CD14-positive monocyte (primary cell): Measurements from ENCODE around the gene IFNA21. TPM values are rescaled to one million over a fixed set of nuclear protein-coding genes. Genes with fewer than 3 reads are reported as not detected.

Experiments
- DNase-seq, 3 donors: peaks; one replicate each; pipeline ENCODE4 v3.0.0-alpha.2; 2011 to 2022
- H2AFZ ChIP-seq: 2 replicates; pipeline ENCODE4 v1.6.0; 2012; ENCODE audit warnings: mild to moderate bottlenecking, low read depth, low read length, inconsistent platforms; ENCODE audit not compliant: insufficient read depth, poor library complexity, severe bottlenecking
- H3K27ac ChIP-seq, 2 donors: 1 replicate in 1 of 2; 2 replicates in 1 of 2; pipeline ENCODE4 v1.5.1; 2012 to 2013; ENCODE audit warnings: low read length in 2 of 2, control low read depth in 1 of 2, inconsistent platforms in 1 of 2, low read depth in 1 of 2, mild to moderate bottlenecking in 1 of 2
- H3K27me3 ChIP-seq, 2 donors: one replicate each; pipeline versions ENCODE4 v1.6.0 to v1.6.1; 2011 to 2013; ENCODE audit warnings: low read length in 2 of 2; ENCODE audit not compliant: control insufficient read depth in 2 of 2, insufficient read depth in 2 of 2
- H3K36me3 ChIP-seq, 2 donors: replicated peaks in 1 of 2; 1 replicate in 1 of 2; 2 replicates in 1 of 2; pipeline versions ENCODE4 v1.5.1 to v1.6.1; 2012 to 2013; ENCODE audit warnings: low read length in 2 of 2, control low read depth in 1 of 2, inconsistent platforms in 1 of 2, mild to moderate bottlenecking in 1 of 2; ENCODE audit not compliant: insufficient read depth in 2 of 2, control insufficient read depth in 1 of 2
- H3K4me1 ChIP-seq, 2 donors: 1 replicate in 1 of 2; 2 replicates in 1 of 2; pipeline versions ENCODE4 v1.5.1 to v1.6.1; 2012 to 2013; ENCODE audit warnings: low read length in 2 of 2, control low read depth in 1 of 2, inconsistent platforms in 1 of 2, mild to moderate bottlenecking in 1 of 2, moderate library complexity in 1 of 2; ENCODE audit not compliant: insufficient read depth in 2 of 2, control insufficient read depth in 1 of 2
- H3K4me2 ChIP-seq: replicated peaks from 2 replicates; pipeline ENCODE3; 2012; ENCODE audit warnings: low read length, moderate library complexity, mild to moderate bottlenecking; ENCODE audit not compliant: poor library complexity, severe bottlenecking; ENCODE audit errors: extremely low read depth
- H3K4me3 ChIP-seq, 3 experiments: fragments of 200-600 bp in 1 of 3; sonication (generic) in 1 of 3; replicated peaks in 1 of 3; 1 replicate in 2 of 3; 2 replicates in 1 of 3; pipeline ENCODE4 v1.5.1; 2011 to 2013; ENCODE audit warnings: low read length in 3 of 3, mild to moderate bottlenecking in 3 of 3, control low read depth in 2 of 3, low read depth in 2 of 3, inconsistent platforms in 1 of 3, moderate library complexity in 1 of 3
- H3K79me2 ChIP-seq: 2 replicates; pipeline ENCODE4 v1.6.0; 2012; ENCODE audit warnings: mild to moderate bottlenecking, control low read depth, inconsistent platforms, low read length, moderate library complexity; ENCODE audit not compliant: insufficient read depth
- H3K9ac ChIP-seq: 2 replicates; pipeline ENCODE4 v1.6.0; 2017; ENCODE audit warnings: low read length, mild to moderate bottlenecking; ENCODE audit not compliant: insufficient read depth, poor library complexity, severe bottlenecking
- H3K9me3 ChIP-seq, 2 donors: replicated peaks in 1 of 2; 1 replicate in 1 of 2; 2 replicates in 1 of 2; pipeline versions ENCODE4 v1.5.1 to v1.6.1; 2012 to 2013; ENCODE audit warnings: low read length in 2 of 2, control low read depth in 1 of 2; ENCODE audit not compliant: control insufficient read depth in 1 of 2, insufficient read depth in 1 of 2
- H4K20me1 ChIP-seq: 2 replicates; pipeline ENCODE4 v1.6.0; 2012; ENCODE audit warnings: mild to moderate bottlenecking, low read length, control low read depth, moderate library complexity; ENCODE audit not compliant: insufficient read depth
- H3K27ac Mint-ChIP-seq, 7 donors: one replicate each; pipeline ENCODE4 v1.8.0; 2020; ENCODE audit warnings: mild to moderate bottlenecking in 7 of 7, mixed read lengths in 7 of 7, moderate library complexity in 6 of 7, inconsistent platforms in 2 of 7
- H3K27me3 Mint-ChIP-seq, 3 donors: one replicate each; pipeline ENCODE4 v1.8.0; 2021 to 2022; ENCODE audit warnings: low read depth in 3 of 3, mild to moderate bottlenecking in 3 of 3, mixed read lengths in 3 of 3, moderate library complexity in 3 of 3, inconsistent platforms in 1 of 3
- H3K36me3 Mint-ChIP-seq, 2 donors: one replicate each; pipeline ENCODE4 v1.8.0; 2020; ENCODE audit warnings: mixed read lengths in 2 of 2, inconsistent platforms in 1 of 2, mild to moderate bottlenecking in 1 of 2
- H3K4me1 Mint-ChIP-seq: one replicate; pipeline ENCODE4 v1.8.0; 2020; ENCODE audit warnings: mild to moderate bottlenecking, mixed read lengths
- H3K4me3 Mint-ChIP-seq, 2 donors: one replicate each; pipeline ENCODE4 v1.8.0; 2020; ENCODE audit warnings: mild to moderate bottlenecking in 2 of 2, mixed read lengths in 2 of 2, moderate library complexity in 1 of 2
- H3K9me3 Mint-ChIP-seq, 7 donors: one replicate each; pipeline ENCODE4 v1.8.0; 2020 to 2022; ENCODE audit warnings: mixed read lengths in 7 of 7, mild to moderate bottlenecking in 6 of 7, moderate library complexity in 6 of 7, inconsistent platforms in 2 of 7
- WGBS: methylation state at CpG from one replicate; pipeline ENCODE4 v1.1.5; 2013; ENCODE audit warnings: missing lambda C conversion rate; ENCODE audit not compliant: insufficient coverage; 5-methylcytosine and 5-hydroxymethylcytosine counted together
- intact Hi-C, 2 donors: fragments of 100-400 bp; cut with micrococcal nuclease; formaldehyde crosslinking; loops; one replicate each; pipeline versions ENCODE4 v1.15.0 to v1.15.1; 2023
- polyA plus RNA-seq, 3 donors: library from polyadenylated mRNA; depleted of rRNA in 1 of 3; unstranded in 2 of 3; stranded (reverse) in 1 of 3; fragments of 300-500 nt in 2 of 3; fragments of >200 nt in 1 of 3; fragmentation: Illumina TruSeq in 2 of 3; gene quantifications; 1 replicate in 2 of 3; 2 replicates in 1 of 3; pipeline ENCODE4 v1.2.3, GENCODE V29; 2012 to 2021
- TF ChIP-seq, protein P1 (sequence below): fragments of 200-600 bp; IDR thresholded peaks from one replicate; pipeline ENCODE4 v1.8.0; 2022; ENCODE audit warnings: antibody characterized with exemption, mild to moderate bottlenecking

IFNA21 gene
- polyA plus RNA-seq, 3 donors, result not detected

GRCh38 chr9:21153336-21154017 is 13.0 kb downstream of the IFNA21 start:
- intact Hi-C loops, result no loop called here
- Histone ChIP-seq H3K9me3 (peaks cover 4% of the 10 kb centered on the region in 2 donors), H3K4me1 (peaks cover 18 to 21% of the 10 kb centered on the region in 2 donors), H3K4me3 (peak overlapping the region in 2 of 3 experiments; percentile 27 to 67), H4K20me1 (no peaks in the 10 kb centered on the region), H3K27ac (peak overlapping the region; percentile 33 to 71), H3K4me2 (peak overlapping the region; percentile 83), H2AFZ (peak overlapping the region; percentile 76), H3K36me3 (no peaks in the 10 kb centered on the region), H3K79me2 (no peaks in the 10 kb centered on the region), H3K9ac (peak overlapping the region; percentile 23), H3K27me3 (no peaks in the 10 kb centered on the region)
- Mint-ChIP-seq H3K36me3 (no peaks in the 10 kb centered on the region), H3K9me3 (peaks cover 6 to 13% (median 10%) of the 10 kb centered on the region in 7 donors), H3K4me1 (peaks cover 18% of the 10 kb centered on the region), H3K27ac (peak overlapping the region; percentile 36 to 82 (median 62)), H3K27me3 (peaks cover 0 to 3% (median 0%) of the 10 kb centered on the region in 3 donors), H3K4me3 (peak overlapping the region; percentile 17 to 56)
- WGBS, result no CpG with 5 or more reads among the region's 3 CpGs
- TF ChIP-seq, protein P1, sequence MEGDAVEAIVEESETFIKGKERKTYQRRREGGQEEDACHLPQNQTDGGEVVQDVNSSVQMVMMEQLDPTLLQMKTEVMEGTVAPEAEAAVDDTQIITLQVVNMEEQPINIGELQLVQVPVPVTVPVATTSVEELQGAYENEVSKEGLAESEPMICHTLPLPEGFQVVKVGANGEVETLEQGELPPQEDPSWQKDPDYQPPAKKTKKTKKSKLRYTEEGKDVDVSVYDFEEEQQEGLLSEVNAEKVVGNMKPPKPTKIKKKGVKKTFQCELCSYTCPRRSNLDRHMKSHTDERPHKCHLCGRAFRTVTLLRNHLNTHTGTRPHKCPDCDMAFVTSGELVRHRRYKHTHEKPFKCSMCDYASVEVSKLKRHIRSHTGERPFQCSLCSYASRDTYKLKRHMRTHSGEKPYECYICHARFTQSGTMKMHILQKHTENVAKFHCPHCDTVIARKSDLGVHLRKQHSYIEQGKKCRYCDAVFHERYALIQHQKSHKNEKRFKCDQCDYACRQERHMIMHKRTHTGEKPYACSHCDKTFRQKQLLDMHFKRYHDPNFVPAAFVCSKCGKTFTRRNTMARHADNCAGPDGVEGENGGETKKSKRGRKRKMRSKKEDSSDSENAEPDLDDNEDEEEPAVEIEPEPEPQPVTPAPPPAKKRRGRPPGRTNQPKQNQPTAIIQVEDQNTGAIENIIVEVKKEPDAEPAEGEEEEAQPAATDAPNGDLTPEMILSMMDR, result no peak
- DNase-seq, result peak; percentile 24 to 55 (median 51)

GRCh38 chr9:21144603-21145002 is 21.9 kb downstream of the IFNA21 start:
- H3K27me3 ChIP-seq, result no peaks in the 10 kb centered on the region
- no peak for DNase-seq
- TF ChIP-seq, protein P1, result no peak
- peaks cover 20% of the 10 kb centered on the region for H3K4me1 Mint-ChIP-seq
- no peak overlapping the region for H3K9ac ChIP-seq
- H3K4me3 Mint-ChIP-seq, result peak overlapping the region; percentile 0 to 51
- peaks cover 9 to 17% of the 10 kb centered on the region in 2 donors for H3K4me1 ChIP-seq
- no peaks in the 10 kb centered on the region for H3K79me2 ChIP-seq
- H3K27ac ChIP-seq, result peak overlapping the region in 1 of 2 donors; percentile 44
- peak overlapping the region; percentile 44 for H3K4me2 ChIP-seq
- 0% methylated on average over 1 of the region's 1 CpG for WGBS
- peak overlapping the region in 6 of 7 donors; percentile 28 to 50 (median 38) for H3K27ac Mint-ChIP-seq
- peaks cover 4 to 11% of the 10 kb centered on the region in 2 donors for H3K9me3 ChIP-seq
- peaks cover 0 to 2% (median 0%) of the 10 kb centered on the region in 3 donors for H3K27me3 Mint-ChIP-seq
- no peaks in the 10 kb centered on the region for H3K36me3 ChIP-seq
- H3K36me3 Mint-ChIP-seq, result peaks cover 0 to 3% of the 10 kb centered on the region in 2 donors
- H3K9me3 Mint-ChIP-seq, result peaks cover 12 to 23% (median 17%) of the 10 kb centered on the region in 7 donors
- no peaks in the 10 kb centered on the region for H4K20me1 ChIP-seq
- peak overlapping the region in 2 of 3 experiments; percentile 22 to 48 for H3K4me3 ChIP-seq
- peak overlapping the region; percentile 70 for H2AFZ ChIP-seq
- intact Hi-C loops, result no loop called here
